OCI-LY1 (cell line): ENCODE results near the gene SCIN.

Experiments used
- CTCF ChIP-seq: fragments of 200-600 bp; sonication (generic), shearing (Covaris generic); IDR thresholded peaks from 2 replicates; pipeline ENCODE4 v1.5.1; 2017; ENCODE audit warnings: mild to moderate bottlenecking, antibody characterized with exemption, low read length, moderate library complexity, mixed read lengths
- EZH2 ChIP-seq: fragments of 200-600 bp; sonication (generic), shearing (Covaris generic); IDR thresholded peaks from 2 replicates; pipeline ENCODE4 v1.8.0; 2017; ENCODE audit warnings: borderline replicate concordance, mixed run types, mild to moderate bottlenecking, antibody characterized with exemption, low read length, moderate library complexity, mixed read lengths

DNA sequence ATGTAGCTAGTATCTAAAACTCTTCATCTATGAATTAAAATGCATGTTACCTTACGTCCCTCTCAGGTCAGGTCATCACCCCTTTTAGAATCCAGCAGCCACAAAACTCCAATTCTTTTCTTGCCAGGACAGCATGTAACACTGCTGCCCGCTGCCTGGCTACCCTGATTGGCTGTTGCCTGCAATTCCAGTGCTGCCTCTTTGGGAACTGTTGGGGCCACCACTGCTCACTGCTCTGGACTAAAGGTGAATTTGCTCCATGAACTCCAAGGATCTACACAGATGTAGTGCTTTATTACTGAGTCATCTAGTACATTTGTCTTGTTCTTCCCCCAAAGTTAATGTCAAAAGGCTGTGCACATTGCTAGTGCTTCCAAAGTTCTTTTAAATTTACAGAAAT lies 40.4 kb downstream of the SCIN start:
- TF ChIP-seq CTCF (no peak), EZH2 (no peak)
